Neural cell (in vitro differentiated cells): ENCODE measurements around the gene ARHGAP20. TPM values are rescaled to one million over a fixed set of nuclear protein-coding genes. Genes with fewer than 3 reads are reported as not detected.

Experiments
- H2AFZ ChIP-seq: fragments of 200-600, 300-800 bp; sonication (generic), shearing (Covaris generic); 2 replicates; pipeline ENCODE4 v1.6.0; 2014; ENCODE audit warnings: low read depth, mild to moderate bottlenecking, antibody characterized with exemption, low read length, moderate library complexity
- H3F3A ChIP-seq: fragments of 200-600 bp; shearing (Covaris generic); 2 replicates; pipeline ENCODE4 v1.6.1; 2016; ENCODE audit warnings: mild to moderate bottlenecking, moderate library complexity, mixed read lengths, antibody characterized with exemption, low read length; ENCODE audit not compliant: insufficient read depth, poor library complexity, severe bottlenecking
- H3K27ac ChIP-seq: fragments of 200-600, 300-800 bp; sonication (generic), shearing (Covaris generic); 2 replicates; pipeline ENCODE4 v1.5.1; 2014; ENCODE audit warnings: mild to moderate bottlenecking, low read length, moderate library complexity
- H3K27me3 ChIP-seq: fragments of 300-800, 200-600 bp; sonication (generic), shearing (Covaris generic); 2 replicates; pipeline ENCODE4 v1.6.0; 2014; ENCODE audit warnings: mild to moderate bottlenecking, low read depth, low read length, moderate library complexity; ENCODE audit not compliant: insufficient read depth
- H3K36me3 ChIP-seq: fragments of 300-800, 200-600 bp; sonication (generic), shearing (Covaris generic); 2 replicates; pipeline ENCODE4 v1.5.1; 2014; ENCODE audit warnings: mild to moderate bottlenecking, antibody characterized with exemption, low read length, moderate library complexity; ENCODE audit not compliant: insufficient read depth
- H3K4me2 ChIP-seq: fragments of 300-800, 200-600 bp; sonication (generic), shearing (Covaris generic); 2 replicates; pipeline ENCODE4 v1.6.0; 2014; ENCODE audit warnings: mild to moderate bottlenecking, low read length
- H3K4me3 ChIP-seq: fragments of 300-800, 200-600 bp; sonication (generic), shearing (Covaris generic); 2 replicates; pipeline ENCODE4 v1.5.1; 2014; ENCODE audit warnings: mild to moderate bottlenecking, low read length, moderate library complexity
- H3K79me2 ChIP-seq: fragments of 200-600 bp; shearing (Covaris generic); replicated peaks from 2 replicates; pipeline ENCODE4 v1.6.0; 2014; ENCODE audit warnings: mild to moderate bottlenecking, low read length, moderate library complexity; ENCODE audit not compliant: insufficient read depth
- H3K9ac ChIP-seq: fragments of 300-800, 200-600 bp; sonication (generic), shearing (Covaris generic); 2 replicates; pipeline ENCODE4 v1.6.1; 2016; ENCODE audit warnings: mild to moderate bottlenecking, low read length, mixed read lengths
- H3K9me2 ChIP-seq: fragments of 200-600 bp; shearing (Covaris generic); 2 replicates; pipeline ENCODE4 v1.6.1; 2016; ENCODE audit warnings: mild to moderate bottlenecking, low read length, mixed read lengths; ENCODE audit not compliant: insufficient read depth
- H3K9me3 ChIP-seq: fragments of 200-600, 300-800 bp; sonication (generic), shearing (Covaris generic); 2 replicates; pipeline ENCODE4 v1.6.1; 2016; ENCODE audit warnings: mild to moderate bottlenecking, mixed run types, low read length, moderate library complexity, mixed read lengths
- H4K20me1 ChIP-seq: fragments of 200-600 bp; shearing (Covaris generic); 2 replicates; pipeline ENCODE4 v1.6.1; 2016; ENCODE audit warnings: mild to moderate bottlenecking, mixed run types; ENCODE audit not compliant: insufficient read depth
- EP300 ChIP-seq: fragments of 450-650 bp; conservative IDR thresholded peaks from 2 replicates; pipeline ENCODE4 v1.6.1; 2014; ENCODE audit warnings: antibody characterized with exemption, mild to moderate bottlenecking, moderate library complexity; ENCODE audit not compliant: poor library complexity, severe bottlenecking
- EZH2 ChIP-seq: fragments of 200-600, 300-800 bp; shearing (Covaris generic), sonication (generic); IDR thresholded peaks from 2 replicates; pipeline ENCODE4 v1.6.1; 2014; ENCODE audit warnings: antibody characterized with exemption, low read length, borderline replicate concordance, mild to moderate bottlenecking; ENCODE audit not compliant: insufficient read depth, poor library complexity, severe bottlenecking
- MXI1 ChIP-seq: fragments of 450-650 bp; conservative IDR thresholded peaks from 2 replicates; pipeline ENCODE4 v1.6.1; 2014; ENCODE audit warnings: antibody characterized with exemption, mild to moderate bottlenecking; ENCODE audit not compliant: poor library complexity, severe bottlenecking
- POLR2AphosphoS5 ChIP-seq: IDR thresholded peaks from 2 replicates; pipeline ENCODE4 v1.6.1; 2012
- RAD21 ChIP-seq: fragments of 450-650 bp; conservative IDR thresholded peaks from 2 replicates; pipeline ENCODE4 v1.6.1; 2014; ENCODE audit warnings: antibody characterized with exemption, mild to moderate bottlenecking, moderate library complexity
- SMC3 ChIP-seq: fragments of 450-650 bp; conservative IDR thresholded peaks from 2 replicates; pipeline ENCODE4 v1.6.1; 2014; ENCODE audit warnings: antibody characterized with exemption, mild to moderate bottlenecking, moderate library complexity; ENCODE audit not compliant: poor library complexity
- TAF1 ChIP-seq: IDR thresholded peaks from 2 replicates; pipeline ENCODE4 v1.6.1; 2012; ENCODE audit warnings: low read depth
- polyA plus RNA-seq: library from polyadenylated mRNA; depleted of rRNA; stranded (reverse); fragments of >200 nt; gene quantifications from 2 replicates; pipeline ENCODE4 v1.2.3, GENCODE V29; 2014
- TF ChIP-seq, protein P1 (sequence below): IDR thresholded peaks from 2 replicates; pipeline ENCODE4 v1.6.1; 2012; ENCODE audit warnings: borderline replicate concordance
- TF ChIP-seq, protein P2 (sequence below): fragments of 450-650 bp; IDR thresholded peaks from 2 replicates; pipeline ENCODE4 v1.5.1; 2014; ENCODE audit warnings: antibody characterized with exemption, mild to moderate bottlenecking, moderate library complexity; ENCODE audit not compliant: poor library complexity, severe bottlenecking

The ARHGAP20 gene
- polyA plus RNA-seq, 1 donor from 2014 or later = 1.2 TPM

DNA sequence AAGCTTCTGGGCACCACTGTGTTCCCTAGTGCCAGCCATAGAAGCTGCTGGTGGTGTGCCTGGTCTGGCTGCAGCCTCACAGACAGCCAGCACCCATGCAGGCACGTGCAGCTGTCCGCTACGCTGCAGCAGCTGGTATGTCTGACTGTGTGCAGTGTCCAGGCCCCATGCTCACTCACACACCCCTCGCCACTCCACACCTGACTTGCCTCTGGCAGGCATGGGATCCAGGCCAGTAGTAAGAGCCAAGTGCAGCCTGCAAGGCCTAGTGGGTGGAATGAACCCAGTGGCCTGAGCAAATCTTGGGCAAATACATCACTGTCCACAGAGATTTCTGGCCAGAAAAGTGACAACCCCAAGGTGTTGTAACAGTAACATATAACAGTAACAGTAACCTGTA is 111.9 kb downstream of the ARHGAP20 start:
- TF ChIP-seq RAD21 (no peak), EZH2 (no peak)

DNA sequence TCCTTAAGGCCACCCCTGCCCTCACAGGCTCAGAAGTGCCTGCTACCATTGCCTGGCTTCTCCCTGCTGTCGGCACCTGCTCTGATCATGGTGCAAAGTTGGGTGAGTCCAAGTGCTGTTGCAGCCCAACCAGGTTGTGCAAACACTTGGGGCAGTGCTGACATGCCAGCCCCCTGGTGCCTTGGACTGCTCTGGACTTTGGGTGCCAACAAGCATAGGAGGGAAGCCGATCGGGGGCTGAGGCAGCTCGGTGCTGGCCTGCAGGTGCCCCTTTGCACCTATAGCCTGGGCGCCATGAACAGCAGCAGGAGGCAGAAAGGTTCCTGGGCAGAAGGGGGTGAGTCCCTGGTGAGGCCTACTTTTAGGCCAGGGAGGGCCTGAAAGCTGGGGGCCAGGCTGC is 113.0 kb downstream of the ARHGAP20 start:
- H4K20me1 ChIP-seq = no peaks in the 10 kb centered on the region
- no peaks in the 10 kb centered on the region for H3K9me2 ChIP-seq
- H3F3A ChIP-seq = no peaks in the 10 kb centered on the region
- no peak overlapping the region for H3K9ac ChIP-seq
- no peak overlapping the region for H2AFZ ChIP-seq
- TF ChIP-seq POLR2AphosphoS5 = no peak
- no peak for TF ChIP-seq TAF1
- no peak for TF ChIP-seq MXI1
- TF ChIP-seq EZH2 = no peak
- TF ChIP-seq, protein P1, sequence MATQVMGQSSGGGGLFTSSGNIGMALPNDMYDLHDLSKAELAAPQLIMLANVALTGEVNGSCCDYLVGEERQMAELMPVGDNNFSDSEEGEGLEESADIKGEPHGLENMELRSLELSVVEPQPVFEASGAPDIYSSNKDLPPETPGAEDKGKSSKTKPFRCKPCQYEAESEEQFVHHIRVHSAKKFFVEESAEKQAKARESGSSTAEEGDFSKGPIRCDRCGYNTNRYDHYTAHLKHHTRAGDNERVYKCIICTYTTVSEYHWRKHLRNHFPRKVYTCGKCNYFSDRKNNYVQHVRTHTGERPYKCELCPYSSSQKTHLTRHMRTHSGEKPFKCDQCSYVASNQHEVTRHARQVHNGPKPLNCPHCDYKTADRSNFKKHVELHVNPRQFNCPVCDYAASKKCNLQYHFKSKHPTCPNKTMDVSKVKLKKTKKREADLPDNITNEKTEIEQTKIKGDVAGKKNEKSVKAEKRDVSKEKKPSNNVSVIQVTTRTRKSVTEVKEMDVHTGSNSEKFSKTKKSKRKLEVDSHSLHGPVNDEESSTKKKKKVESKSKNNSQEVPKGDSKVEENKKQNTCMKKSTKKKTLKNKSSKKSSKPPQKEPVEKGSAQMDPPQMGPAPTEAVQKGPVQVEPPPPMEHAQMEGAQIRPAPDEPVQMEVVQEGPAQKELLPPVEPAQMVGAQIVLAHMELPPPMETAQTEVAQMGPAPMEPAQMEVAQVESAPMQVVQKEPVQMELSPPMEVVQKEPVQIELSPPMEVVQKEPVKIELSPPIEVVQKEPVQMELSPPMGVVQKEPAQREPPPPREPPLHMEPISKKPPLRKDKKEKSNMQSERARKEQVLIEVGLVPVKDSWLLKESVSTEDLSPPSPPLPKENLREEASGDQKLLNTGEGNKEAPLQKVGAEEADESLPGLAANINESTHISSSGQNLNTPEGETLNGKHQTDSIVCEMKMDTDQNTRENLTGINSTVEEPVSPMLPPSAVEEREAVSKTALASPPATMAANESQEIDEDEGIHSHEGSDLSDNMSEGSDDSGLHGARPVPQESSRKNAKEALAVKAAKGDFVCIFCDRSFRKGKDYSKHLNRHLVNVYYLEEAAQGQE = no peak
- TF ChIP-seq, protein P2, sequence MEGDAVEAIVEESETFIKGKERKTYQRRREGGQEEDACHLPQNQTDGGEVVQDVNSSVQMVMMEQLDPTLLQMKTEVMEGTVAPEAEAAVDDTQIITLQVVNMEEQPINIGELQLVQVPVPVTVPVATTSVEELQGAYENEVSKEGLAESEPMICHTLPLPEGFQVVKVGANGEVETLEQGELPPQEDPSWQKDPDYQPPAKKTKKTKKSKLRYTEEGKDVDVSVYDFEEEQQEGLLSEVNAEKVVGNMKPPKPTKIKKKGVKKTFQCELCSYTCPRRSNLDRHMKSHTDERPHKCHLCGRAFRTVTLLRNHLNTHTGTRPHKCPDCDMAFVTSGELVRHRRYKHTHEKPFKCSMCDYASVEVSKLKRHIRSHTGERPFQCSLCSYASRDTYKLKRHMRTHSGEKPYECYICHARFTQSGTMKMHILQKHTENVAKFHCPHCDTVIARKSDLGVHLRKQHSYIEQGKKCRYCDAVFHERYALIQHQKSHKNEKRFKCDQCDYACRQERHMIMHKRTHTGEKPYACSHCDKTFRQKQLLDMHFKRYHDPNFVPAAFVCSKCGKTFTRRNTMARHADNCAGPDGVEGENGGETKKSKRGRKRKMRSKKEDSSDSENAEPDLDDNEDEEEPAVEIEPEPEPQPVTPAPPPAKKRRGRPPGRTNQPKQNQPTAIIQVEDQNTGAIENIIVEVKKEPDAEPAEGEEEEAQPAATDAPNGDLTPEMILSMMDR = no peak
- TF ChIP-seq SMC3 = no peak
- no peak for TF ChIP-seq RAD21
- TF ChIP-seq EP300 = no peak
- no peak overlapping the region for H3K27ac ChIP-seq
- no peaks in the 10 kb centered on the region for H3K27me3 ChIP-seq
- H3K36me3 ChIP-seq = no peaks in the 10 kb centered on the region
- H3K4me2 ChIP-seq = no peak overlapping the region
- no peaks in the 10 kb centered on the region for H3K9me3 ChIP-seq
- no peaks in the 10 kb centered on the region for H3K79me2 ChIP-seq
- no peak overlapping the region for H3K4me3 ChIP-seq

More for the DNA sequence above, 111.9 kb downstream of the ARHGAP20 start:
- Histone ChIP-seq H3F3A (no peaks in the 10 kb centered on the region), H3K36me3 (no peaks in the 10 kb centered on the region), H3K27me3 (no peaks in the 10 kb centered on the region), H3K9ac (no peak overlapping the region), H4K20me1 (no peaks in the 10 kb centered on the region), H3K27ac (no peak overlapping the region), H2AFZ (no peak overlapping the region), H3K9me3 (no peaks in the 10 kb centered on the region), H3K4me2 (no peak overlapping the region), H3K4me3 (no peak overlapping the region), H3K9me2 (no peaks in the 10 kb centered on the region), H3K79me2 (no peaks in the 10 kb centered on the region)

DNA sequence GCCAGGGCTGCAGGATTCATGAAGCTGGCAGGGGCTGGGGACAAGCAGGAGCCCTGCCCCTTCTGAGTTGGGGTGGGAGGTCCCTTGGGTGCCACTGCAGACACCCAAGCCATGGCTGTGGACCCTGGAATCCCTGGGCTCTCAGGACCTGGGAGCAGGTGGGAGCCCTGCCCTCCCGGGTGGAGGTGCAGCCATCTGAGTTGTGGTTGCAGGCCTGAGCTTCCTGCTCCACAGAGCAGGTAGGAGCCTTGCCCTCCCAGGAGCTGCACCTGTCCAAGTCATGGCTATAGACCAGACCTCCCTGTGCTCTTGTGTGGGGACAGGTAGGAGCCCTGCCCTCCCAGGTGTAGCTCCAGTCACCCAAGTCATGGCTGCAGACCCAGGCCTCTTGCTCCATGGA is 113.5 kb downstream of the ARHGAP20 start:
- no peak overlapping the region for H3K9ac ChIP-seq
- H4K20me1 ChIP-seq = no peaks in the 10 kb centered on the region
- H3K79me2 ChIP-seq = no peaks in the 10 kb centered on the region
- H3K9me2 ChIP-seq = no peaks in the 10 kb centered on the region
- H2AFZ ChIP-seq = no peak overlapping the region
- no peaks in the 10 kb centered on the region for H3K36me3 ChIP-seq
- no peaks in the 10 kb centered on the region for H3K27me3 ChIP-seq
- no peaks in the 10 kb centered on the region for H3F3A ChIP-seq
- H3K4me3 ChIP-seq = no peak overlapping the region
- no peak for TF ChIP-seq MXI1
- TF ChIP-seq EZH2 = no peak
- TF ChIP-seq, protein P2 = no peak
- TF ChIP-seq EP300 = no peak
- TF ChIP-seq POLR2AphosphoS5 = no peak
- TF ChIP-seq TAF1 = no peak
- no peak overlapping the region for H3K27ac ChIP-seq
- no peak overlapping the region for H3K4me2 ChIP-seq
- no peaks in the 10 kb centered on the region for H3K9me3 ChIP-seq
